SU-DHL-6 (cell line): Measurements from ENCODE around the gene FDXR.

ENCODE experiments used
- EZH2phosphoT487 ChIP-seq: fragments of 200-600 bp; sonication (generic), shearing (Covaris generic); conservative IDR thresholded peaks from 2 replicates; pipeline ENCODE4 v1.6.1; 2018; ENCODE audit warnings: mild to moderate bottlenecking, antibody characterized with exemption, low read length, moderate library complexity, mixed read lengths
- TF ChIP-seq, protein P1 (sequence below): fragments of 200-600 bp; sonication (generic); IDR thresholded peaks from one replicate; pipeline ENCODE4 v1.5.1; 2017; ENCODE audit warnings: antibody characterized with exemption, mild to moderate bottlenecking, low read length, moderate library complexity; ENCODE audit not compliant: insufficient read depth, poor library complexity, severe bottlenecking

DNA sequence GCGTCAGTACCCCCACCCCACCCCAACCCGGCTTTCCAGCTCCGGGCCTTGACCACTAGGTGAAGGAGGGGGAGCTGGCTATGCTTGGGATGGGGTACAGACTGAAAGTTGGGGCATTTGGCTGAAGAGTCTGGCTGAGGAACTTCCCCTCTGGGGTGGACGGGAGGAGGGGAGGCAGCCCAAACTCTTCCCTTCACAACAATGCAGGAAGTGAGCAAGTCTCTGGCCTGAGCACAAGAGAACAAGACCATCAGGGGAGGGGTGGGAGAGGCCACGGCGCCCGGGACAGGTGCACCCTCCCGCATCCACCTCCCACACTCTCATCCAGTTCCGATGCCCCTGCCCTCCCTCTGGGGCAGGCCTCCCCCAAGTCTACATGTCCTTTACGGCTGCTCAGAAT, 44.6 kb upstream of the FDXR start:
- TF ChIP-seq, protein P1, sequence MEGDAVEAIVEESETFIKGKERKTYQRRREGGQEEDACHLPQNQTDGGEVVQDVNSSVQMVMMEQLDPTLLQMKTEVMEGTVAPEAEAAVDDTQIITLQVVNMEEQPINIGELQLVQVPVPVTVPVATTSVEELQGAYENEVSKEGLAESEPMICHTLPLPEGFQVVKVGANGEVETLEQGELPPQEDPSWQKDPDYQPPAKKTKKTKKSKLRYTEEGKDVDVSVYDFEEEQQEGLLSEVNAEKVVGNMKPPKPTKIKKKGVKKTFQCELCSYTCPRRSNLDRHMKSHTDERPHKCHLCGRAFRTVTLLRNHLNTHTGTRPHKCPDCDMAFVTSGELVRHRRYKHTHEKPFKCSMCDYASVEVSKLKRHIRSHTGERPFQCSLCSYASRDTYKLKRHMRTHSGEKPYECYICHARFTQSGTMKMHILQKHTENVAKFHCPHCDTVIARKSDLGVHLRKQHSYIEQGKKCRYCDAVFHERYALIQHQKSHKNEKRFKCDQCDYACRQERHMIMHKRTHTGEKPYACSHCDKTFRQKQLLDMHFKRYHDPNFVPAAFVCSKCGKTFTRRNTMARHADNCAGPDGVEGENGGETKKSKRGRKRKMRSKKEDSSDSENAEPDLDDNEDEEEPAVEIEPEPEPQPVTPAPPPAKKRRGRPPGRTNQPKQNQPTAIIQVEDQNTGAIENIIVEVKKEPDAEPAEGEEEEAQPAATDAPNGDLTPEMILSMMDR, result no peak
- no peak for TF ChIP-seq EZH2phosphoT487
